Sciatic nerve (tissue), 2 donors: ENCODE results near the gene NEDD9. TPM values are rescaled to one million over a fixed set of nuclear protein-coding genes. Genes with fewer than 3 reads are reported as not detected.

Experiments used
- ATAC-seq: fragments of 200-7000 bp; cut with Tn5 transposase; one replicate; pipeline ENCODE4 v1.9.1; 2020; ENCODE audit warnings: mild to moderate bottlenecking, moderate library complexity
- DNase-seq: peaks from one replicate; pipeline ENCODE4 v3.0.0-alpha.2; 2020; ENCODE audit warnings: low spot score
- intact Hi-C: fragments of 100-400 bp; cut with DNase I; formaldehyde crosslinking; loops from one replicate; pipeline ENCODE4 v1.14.2; 2022
- total RNA-seq: library from RNA; stranded (reverse); fragmentation: NEBNext Ultra II Directional; extraction: Animal tissue kit (Norgen Biotek cat#: 25700); gene quantifications from one replicate; pipeline ENCODE4 v1.2.1, GENCODE V29; 2021
- donor health status: DM: no; HTN: no; CAD: no.
- donor health status: DM: no; HTN: no; CAD: no.

Gene NEDD9
- total RNA-seq, 1 donor from 2014 or later: 55.4 TPM

DNA sequence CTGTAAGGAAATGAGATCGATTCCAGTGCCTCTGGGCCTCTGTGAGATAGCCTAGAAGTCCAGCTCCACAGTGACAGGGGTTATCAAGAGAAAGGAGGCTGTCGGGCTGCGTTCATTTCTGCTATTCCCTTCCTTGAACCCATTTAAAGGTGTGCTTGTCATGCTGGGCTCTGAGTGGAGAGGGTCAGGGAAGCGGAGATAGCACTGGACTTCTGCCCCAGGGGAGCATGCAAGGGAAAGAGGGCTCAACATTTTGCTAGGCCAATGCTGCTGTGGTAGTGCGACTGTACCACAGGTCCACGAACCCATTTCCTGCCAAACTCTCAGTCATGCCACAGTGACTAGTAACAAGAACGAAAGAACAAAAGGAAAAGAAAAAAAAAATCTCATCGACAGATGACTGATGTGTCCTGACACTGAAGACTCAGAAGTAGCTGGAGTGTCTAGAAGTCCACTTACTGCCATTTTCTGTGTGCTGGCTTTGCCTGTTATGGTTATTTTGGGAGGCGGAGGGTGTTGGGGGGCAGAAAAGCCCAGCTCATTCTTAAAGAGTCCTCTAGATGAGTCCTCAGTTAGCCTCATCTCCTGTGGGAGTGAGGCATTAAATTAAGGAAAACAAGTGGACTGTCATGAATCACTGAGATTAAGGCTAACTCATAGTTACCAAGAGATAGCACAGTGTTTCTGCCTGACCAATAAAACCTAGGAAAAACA lies 8.1 kb downstream of the NEDD9 start:
- ATAC-seq (no peak), DNase-seq (no peak)
- intact Hi-C loops: no loop called here

DNA sequence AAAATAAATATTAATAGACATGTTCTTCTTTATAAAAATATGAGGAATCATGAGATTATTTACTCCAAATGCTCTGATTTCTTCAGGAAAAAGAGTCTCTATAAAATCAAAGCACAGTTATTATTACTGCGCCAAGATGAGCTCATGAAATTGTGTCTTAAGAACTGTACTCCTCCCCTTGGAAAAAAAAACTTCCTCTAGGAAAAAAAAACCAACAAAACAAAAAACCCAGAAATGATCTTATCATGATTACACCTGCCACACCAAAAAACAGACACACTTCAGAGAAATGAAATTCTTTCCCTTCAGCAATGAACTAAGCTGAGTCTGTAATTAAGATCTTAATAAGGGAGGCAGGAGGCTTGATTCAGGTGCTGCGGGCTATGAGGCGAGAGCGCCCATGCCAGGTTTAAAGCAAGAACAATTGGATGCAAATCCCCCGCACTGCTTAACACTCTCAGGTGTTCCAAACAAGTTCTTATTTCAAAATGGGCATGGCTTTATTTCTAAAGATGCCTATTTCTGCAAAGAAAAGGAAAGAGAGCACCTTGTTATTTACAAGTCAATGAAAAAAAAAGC lies 9.1 kb downstream of the NEDD9 start:
- intact Hi-C loops: no loop called here
- ATAC-seq (no peak), DNase-seq (no peak)

DNA sequence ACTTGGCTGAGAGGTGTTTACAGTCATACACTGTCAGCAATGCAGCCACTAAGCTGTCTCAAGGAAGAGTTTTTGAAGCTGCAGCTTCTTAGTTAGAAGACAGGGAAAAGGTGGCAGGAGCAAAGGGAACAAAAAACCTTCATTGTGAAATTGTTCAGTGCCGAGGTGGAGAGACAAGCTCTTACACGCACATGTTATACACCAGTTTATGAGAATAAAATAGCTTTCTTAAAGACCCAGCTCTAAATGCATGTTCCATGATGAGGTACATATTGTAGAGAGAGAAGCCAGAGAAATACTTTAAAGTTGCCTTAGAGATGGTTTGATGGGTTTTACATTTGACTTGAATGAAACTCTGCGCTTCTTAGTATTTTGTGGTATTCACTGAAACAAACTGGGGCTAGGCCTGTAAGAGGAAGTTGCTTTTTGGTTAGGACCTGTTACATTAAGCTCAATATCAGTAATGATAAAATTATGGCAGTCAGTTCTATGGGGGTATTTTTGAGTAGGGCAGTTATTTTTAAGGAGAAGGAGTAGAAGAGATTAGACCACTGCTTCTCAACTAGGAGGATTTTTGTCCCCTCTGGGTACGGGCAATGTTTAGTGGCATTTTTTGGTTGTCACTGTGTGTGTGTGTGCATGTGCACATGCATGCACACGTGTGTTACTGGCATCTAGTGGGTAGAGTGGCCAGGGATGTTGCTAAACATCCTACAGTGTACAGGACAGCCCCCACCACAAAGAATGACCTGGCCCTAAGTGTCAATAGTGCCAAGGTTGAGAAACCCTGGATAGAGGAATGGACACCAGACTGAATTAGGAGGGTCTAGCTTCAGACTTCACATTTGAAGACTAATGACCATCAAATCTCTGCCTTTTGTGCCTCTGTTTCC lies 9.8 kb downstream of the NEDD9 start:
- intact Hi-C loops: no loop called here
- DNase-seq (no peak), ATAC-seq (no peak)

DNA sequence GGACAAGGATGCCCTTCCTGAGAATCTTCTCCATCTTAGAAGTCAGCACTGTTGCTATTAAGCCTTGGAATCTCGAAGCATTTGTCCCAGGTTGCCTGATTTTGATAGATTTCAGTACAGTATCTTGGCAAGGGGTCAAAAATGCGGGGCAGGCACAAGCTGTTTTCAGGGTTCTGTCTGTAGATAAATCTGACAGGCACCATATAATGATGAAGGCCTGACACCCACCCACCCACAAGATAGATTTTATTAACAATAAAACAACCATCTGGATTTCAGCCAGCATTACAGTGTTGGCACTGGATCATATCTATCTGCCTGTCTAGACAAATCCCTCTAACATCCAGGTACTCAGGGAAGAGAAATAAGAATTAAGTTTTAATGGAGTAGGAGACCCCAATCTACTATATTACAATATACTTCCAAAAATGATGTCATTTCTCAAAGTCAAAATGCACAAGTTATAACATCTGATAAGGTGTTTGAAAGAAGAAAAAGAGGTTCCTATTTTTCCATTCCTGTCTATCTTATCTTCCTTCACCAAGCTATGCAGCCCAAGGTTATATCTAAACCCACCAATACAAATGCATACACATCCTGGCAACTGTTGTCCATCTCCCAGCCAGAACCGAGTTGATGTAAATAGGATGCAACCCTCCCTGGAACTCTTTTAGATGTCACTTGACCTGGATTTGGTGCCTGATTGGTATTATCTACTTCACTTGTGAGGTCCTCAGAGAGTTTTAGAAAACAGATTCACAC lies 10.7 kb downstream of the NEDD9 start:
- ATAC-seq (no peak), DNase-seq (no peak)
- intact Hi-C loops: no loop called here

DNA sequence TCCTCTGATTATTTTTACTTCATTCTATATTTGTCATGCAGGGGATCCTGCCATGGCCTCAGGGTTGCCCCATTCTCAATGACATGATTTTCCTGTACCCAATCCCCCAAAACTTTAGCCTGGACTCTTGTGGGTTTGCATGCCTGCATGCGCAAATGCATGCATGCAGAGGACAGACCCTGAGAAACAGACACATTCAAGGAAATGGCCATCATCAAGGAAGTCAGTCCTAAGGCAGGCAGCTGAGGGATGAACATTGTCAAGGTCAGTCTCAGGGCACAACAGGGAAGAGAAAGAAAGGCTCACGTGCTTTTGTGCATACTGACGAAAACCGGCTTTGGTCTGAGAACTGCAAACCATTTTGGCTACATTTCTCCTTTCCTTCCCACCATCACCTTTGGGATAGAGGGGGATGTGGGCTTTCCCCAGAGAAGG lies 13.1 kb downstream of the NEDD9 start:
- intact Hi-C loops: no loop called here
- no peak for DNase-seq
- peak; percentile 17 for ATAC-seq

GRCh38 chr6:11218538-11219399 lies 13.7 kb downstream of the NEDD9 start:
- peak; percentile 78 for DNase-seq
- ATAC-seq: peak; percentile 92
- intact Hi-C loops: no loop called here

DNA sequence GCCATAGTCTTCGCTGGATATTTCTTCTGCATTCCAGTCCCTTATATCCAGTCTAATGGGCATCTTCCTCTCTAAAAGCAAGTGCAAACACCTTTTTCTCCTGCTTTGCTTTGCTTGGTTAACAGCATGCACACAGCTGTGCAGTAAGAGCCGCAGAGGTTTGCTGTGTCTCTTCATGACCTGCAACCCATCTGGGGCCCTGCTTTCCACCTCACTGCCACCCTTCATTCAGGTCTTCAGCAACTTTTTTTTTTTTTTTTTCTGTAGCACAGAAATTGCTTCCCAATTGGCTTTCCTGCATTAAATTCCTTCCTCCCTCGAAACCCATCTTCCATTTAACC lies 14.4 kb downstream of the NEDD9 start:
- DNase-seq (no peak), ATAC-seq (no peak)
- intact Hi-C loops: no loop called here

GRCh38 chr6:11217360-11218101 lies 14.9 kb downstream of the NEDD9 start:
- intact Hi-C loops: no loop called here
- no peak for ATAC-seq
- DNase-seq: no peak

DNA sequence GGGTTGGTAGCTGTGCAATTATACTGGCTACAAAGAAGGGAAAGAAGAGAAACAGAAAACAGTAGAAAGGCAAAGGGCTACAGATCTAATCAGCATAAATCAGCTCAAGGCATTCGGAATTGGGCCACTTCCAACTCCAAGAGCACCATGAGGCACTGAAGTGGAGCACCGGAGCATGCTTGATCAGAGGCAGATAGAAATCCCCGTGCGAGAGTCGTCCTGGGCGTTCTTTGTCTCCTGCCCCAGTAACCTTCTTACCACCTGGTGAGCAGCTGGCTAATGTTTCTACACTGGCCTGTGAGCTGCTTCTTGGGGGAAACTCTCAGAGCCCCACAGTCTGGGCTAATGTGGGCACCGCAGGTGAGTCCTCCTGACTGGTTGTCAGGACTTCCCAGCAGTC lies 16.7 kb downstream of the NEDD9 start:
- DNase-seq (no peak), ATAC-seq (no peak)
- intact Hi-C loops: no loop called here

DNA sequence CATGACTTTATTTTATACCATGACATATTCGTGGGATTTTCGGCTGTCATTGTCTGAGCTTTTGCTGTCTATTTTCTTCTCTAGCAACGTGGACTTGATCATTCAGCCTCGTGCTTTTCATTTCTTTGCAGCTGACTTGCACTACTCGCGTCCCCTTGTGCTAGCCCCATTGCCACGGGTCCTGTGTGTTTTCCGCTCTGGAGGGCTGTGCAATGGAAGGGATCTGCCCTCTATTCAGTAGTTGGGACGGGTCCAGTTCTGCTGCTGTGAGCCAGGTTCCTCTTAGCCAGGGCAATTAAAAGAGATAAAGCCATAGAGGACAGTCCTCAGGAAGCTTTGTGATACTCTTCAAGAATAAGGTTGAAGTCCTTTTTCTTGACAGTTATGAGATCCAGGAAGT lies 17.6 kb downstream of the NEDD9 start:
- no peak for DNase-seq
- intact Hi-C loops: no loop called here
- ATAC-seq: no peak

DNA sequence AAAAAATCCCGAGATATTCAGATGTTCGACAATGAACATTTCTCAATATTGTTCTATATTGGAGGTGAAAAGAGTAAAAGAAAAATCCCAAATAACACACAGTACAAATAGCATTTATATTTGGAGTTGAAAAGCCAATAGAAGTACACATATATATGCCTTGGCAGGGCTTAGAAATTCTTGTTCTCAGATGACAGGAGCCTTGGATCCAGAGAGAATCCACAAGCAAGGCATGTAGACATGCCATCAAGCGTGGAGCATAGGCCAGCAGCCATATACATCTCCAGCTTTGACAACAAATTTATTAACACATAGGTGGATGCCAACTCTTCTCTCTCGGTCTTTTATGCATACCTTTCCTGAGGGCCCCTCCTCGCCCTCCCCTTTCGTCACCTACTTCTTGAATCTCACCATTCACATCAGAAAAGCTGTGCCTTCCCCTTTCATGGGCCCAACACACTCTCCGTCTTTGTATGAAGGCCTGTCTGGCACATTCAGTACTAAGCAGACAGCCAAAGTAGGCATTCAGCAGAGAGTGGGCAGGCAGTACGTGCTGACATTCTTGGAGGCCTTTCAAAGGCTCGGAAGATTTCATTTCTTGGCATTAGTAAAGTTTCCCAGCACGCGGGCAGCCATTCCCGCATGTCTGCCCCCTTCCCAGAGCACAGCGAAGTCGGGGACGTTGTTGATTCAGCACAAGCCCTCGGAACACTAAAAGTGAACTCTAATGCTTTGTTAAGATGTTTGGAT lies 18.2 kb downstream of the NEDD9 start:
- peak; percentile 9 for ATAC-seq
- no peak for DNase-seq
- intact Hi-C loops: no loop called here

GRCh38 chr6:11213422-11214021 lies 18.9 kb downstream of the NEDD9 start:
- intact Hi-C loops: no loop called here
- ATAC-seq: peak; percentile 15
- no peak for DNase-seq

DNA sequence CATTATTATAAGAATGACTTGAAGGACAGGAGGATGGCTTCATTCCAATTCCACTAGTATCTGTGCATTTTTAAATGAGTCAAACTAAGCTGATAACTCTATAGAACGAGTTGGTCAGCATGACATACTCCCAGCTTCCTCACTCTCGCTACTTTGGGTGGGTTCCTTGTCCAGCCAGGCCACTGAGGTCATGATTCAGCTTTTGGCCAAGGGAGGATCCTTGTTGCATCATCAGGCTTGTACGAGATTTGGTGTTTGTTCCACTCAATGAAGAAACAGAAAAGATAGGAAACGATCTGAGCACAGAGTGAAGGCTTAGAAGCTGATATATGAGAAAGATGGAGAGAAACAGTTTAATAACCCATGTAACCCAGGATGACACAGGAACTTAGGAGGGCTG lies 19.8 kb downstream of the NEDD9 start:
- DNase-seq: no peak
- ATAC-seq: peak; percentile 76
- intact Hi-C loops: no loop called here

GRCh38 chr6:11211254-11211653 lies 21.2 kb downstream of the NEDD9 start:
- intact Hi-C loops: no loop called here
- DNase-seq: no peak
- ATAC-seq: no peak

GRCh38 chr6:11210386-11211138 lies 21.9 kb downstream of the NEDD9 start:
- intact Hi-C loops: no loop called here
- DNase-seq (no peak), ATAC-seq (no peak)

- ATAC-seq: no peak
- intact Hi-C loops: no loop called here
Measured at GRCh38 chr6:11209906-11210305, 22.6 kb downstream of the NEDD9 start.

More at GRCh38 chr6:11209906-11210305, 22.6 kb downstream of the NEDD9 start:
- DNase-seq: no peak
